ENCODE measurements around the gene MTUS2. TPM values are rescaled to one million over a fixed set of nuclear protein-coding genes. Genes with fewer than 3 reads are reported as not detected.

Gene MTUS2
- total and polyA plus RNA-seq, 10 donors: 0.20 to 3.2 (median 0.85) TPM

GRCh38 chr13:28866932-28867331 is 46.8 kb downstream of the MTUS2 start:
- H3K4me1 ChIP-seq: no peaks in the 10 kb centered on the region
- no peak overlapping the region for H3K4me3 ChIP-seq
- H3K27ac ChIP-seq: no peak overlapping the region
- H3K36me3 ChIP-seq: no peaks in the 10 kb centered on the region
- DNase-seq: no peak
- intact Hi-C loops (cut with DNase I; ENCODE audit: low total_unique reads): no loop called here
- TF ChIP-seq POLR2A (IDR thresholded peaks at IDR 0.05) (no peak), POLR2AphosphoS5 (IDR thresholded peaks at IDR 0.05) (no peak), CTCF (IDR thresholded peaks at IDR 0.05 in 8 of 11, conservative IDR thresholded peaks at IDR 0.05 in 3 of 11) (no peak)
- peaks cover 0 to 7% (median 4%) of the 10 kb centered on the region in 8 donors for H3K9me3 ChIP-seq
- peaks cover 0 to 6% (median 0%) of the 10 kb centered on the region in 7 donors for H3K27me3 ChIP-seq (replicated peaks in 1 of 7)
- WGBS, 5 donors: 83 to 89% (median 85%) methylated on average over 1 of the region's 1 CpG

GRCh38 chr13:28867564-28867963 is 47.4 kb downstream of the MTUS2 start:
- WGBS, 5 donors: 71 to 85% (median 78%) methylated on average over 1 of the region's 1 CpG

GRCh38 chr13:28872427-28873176 is 52.5 kb downstream of the MTUS2 start:
- H3K27ac ChIP-seq: no peak overlapping the region
- intact Hi-C loops (cut with DNase I; ENCODE audit: low total_unique reads): no loop called here
- no peaks in the 10 kb centered on the region for H3K36me3 ChIP-seq
- no peak overlapping the region for H3K4me3 ChIP-seq
- TF ChIP-seq POLR2AphosphoS5 (IDR thresholded peaks at IDR 0.05) (no peak), POLR2A (IDR thresholded peaks at IDR 0.05) (no peak), CTCF (IDR thresholded peaks at IDR 0.05 in 8 of 11, conservative IDR thresholded peaks at IDR 0.05 in 3 of 11) (no peak)
- 45 to 64% (median 61%) methylated on average over 2 of the region's 2 CpGs for WGBS, 5 donors
- H3K4me1 ChIP-seq: no peaks in the 10 kb centered on the region
- H3K9me3 ChIP-seq: peaks cover 0 to 40% (median 24%) of the 10 kb centered on the region in 8 donors
- H3K27me3 ChIP-seq (replicated peaks in 1 of 7): peaks cover 0 to 6% (median 0%) of the 10 kb centered on the region in 7 donors
- no peak for DNase-seq

More at GRCh38 chr13:28867564-28867963, 47.4 kb downstream of the MTUS2 start:
- no peak for DNase-seq
- no peak overlapping the region for H3K4me3 ChIP-seq
- no peak overlapping the region for H3K27ac ChIP-seq
- no peaks in the 10 kb centered on the region for H3K36me3 ChIP-seq
- H3K27me3 ChIP-seq (replicated peaks in 1 of 7): peaks cover 0 to 6% (median 0%) of the 10 kb centered on the region in 7 donors
- H3K4me1 ChIP-seq: no peaks in the 10 kb centered on the region
- TF ChIP-seq POLR2AphosphoS5 (IDR thresholded peaks at IDR 0.05): no peak
- no peak for TF ChIP-seq CTCF (IDR thresholded peaks at IDR 0.05 in 8 of 11, conservative IDR thresholded peaks at IDR 0.05 in 3 of 11)
- no peak for TF ChIP-seq POLR2A (IDR thresholded peaks at IDR 0.05)
- intact Hi-C loops (cut with DNase I; ENCODE audit: low total_unique reads): no loop called here
- peaks cover 0 to 13% (median 10%) of the 10 kb centered on the region in 8 donors for H3K9me3 ChIP-seq

- no peaks in the 10 kb centered on the region for H3K4me1 ChIP-seq
- intact Hi-C loops (cut with DNase I; ENCODE audit: low total_unique reads): no loop called here
- no peak overlapping the region for H3K4me3 ChIP-seq
- peaks cover 0 to under 1% (median 0%) of the 10 kb centered on the region in 7 donors for H3K27me3 ChIP-seq (replicated peaks in 1 of 7)
- H3K27ac ChIP-seq: no peak overlapping the region
- TF ChIP-seq POLR2A (IDR thresholded peaks at IDR 0.05) (no peak), CTCF (IDR thresholded peaks at IDR 0.05 in 8 of 11, conservative IDR thresholded peaks at IDR 0.05 in 3 of 11) (no peak), POLR2AphosphoS5 (IDR thresholded peaks at IDR 0.05) (no peak)
- H3K36me3 ChIP-seq: no peaks in the 10 kb centered on the region
- DNase-seq: no peak
- H3K9me3 ChIP-seq: peaks cover 0 to 43% (median 24%) of the 10 kb centered on the region in 8 donors
- 86 to 95% (median 91%) methylated on average over 6 of the region's 6 CpGs for whole genome bisulfite sequencing, 5 donors
Observed at GRCh38 chr13:28875846-28876615, 55.9 kb downstream of the MTUS2 start.
